ENCODE measurements around the gene INO80E.
"Not testable (repeated sequence)": the region's sequence is repeated elsewhere in the genome, so short reads cannot be mapped to it uniquely, and the experiment has no call there.

Gene INO80E

GRCh38 chr16:30032083-30032819 lies 36.2 kb downstream of the INO80E start:
- DNase-seq (ENCODE audit: low spot score): peak; percentile 75

- no peak for DNase-seq (ENCODE audit: low spot score)
Measured at GRCh38 chr16:30033270-30033669, 37.2 kb downstream of the INO80E start.

DNA sequence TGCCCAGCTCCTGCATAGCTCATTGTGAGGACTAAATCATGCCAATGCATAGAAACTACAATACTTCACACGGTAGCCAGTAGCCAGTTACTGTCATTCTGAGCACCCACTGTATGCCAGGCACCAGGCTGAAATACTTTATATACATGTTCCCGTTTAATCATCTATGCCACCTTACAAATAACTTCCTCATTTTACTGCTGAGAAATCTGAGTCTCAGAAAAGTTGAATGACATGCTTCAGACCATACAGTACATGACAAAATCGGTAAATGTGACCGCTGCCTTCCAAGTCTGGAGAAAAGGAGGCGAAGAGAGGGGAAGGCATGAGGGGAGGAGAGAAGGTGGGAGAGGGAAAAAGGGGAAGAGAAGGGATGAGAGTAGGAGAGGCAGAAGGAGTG lies 44.2 kb downstream of the INO80E start:
- no peak for DNase-seq (ENCODE audit: low spot score)

- DNase-seq (ENCODE audit: low spot score): not testable (repeated sequence)
Measured at GRCh38 chr16:30040690-30041089, 44.6 kb downstream of the INO80E start.

GRCh38 chr16:30041841-30042240 lies 45.8 kb downstream of the INO80E start:
- DNase-seq (ENCODE audit: low spot score): no peak

DNA sequence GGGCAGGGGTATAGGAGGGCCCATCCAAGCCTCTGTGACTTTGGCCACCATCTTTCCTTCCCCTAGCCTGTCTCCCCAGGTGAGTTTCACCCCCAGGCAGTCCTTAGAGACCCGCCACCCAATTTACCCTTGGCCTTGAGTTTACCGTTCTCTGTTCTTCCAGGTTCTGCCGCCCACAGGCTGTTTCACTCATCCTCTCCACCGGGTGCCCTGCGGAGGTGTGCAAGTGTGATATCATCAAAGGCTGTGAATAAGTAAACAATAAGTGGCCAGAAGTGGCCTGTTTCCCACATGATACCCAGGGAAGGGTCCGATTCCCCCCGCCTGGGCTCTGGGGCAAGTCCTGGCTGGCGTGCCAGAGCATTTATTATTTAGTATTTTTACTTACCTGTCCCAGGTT lies 50.1 kb downstream of the INO80E start:
- DNase-seq (ENCODE audit: low spot score): no peak

DNA sequence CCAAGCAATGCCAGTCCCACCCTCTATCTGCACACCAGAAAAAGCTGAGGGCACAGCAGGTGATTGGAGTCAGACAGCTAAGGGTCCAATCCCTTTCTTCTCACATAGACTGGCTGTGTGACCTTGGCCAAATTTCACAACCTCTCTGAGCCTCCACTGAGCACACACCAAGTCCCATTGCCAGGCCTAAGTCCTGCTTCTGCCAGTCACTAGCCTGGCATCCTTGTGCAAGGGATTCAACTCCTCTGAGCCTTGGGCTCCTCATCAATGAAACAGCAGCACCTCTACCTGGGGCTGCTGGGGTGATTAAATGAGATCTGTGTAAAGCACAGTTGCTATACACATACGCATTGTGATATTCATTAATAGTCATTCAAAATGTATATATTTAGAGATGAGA lies 50.5 kb downstream of the INO80E start:
- DNase-seq (ENCODE audit: low spot score): no peak

DNA sequence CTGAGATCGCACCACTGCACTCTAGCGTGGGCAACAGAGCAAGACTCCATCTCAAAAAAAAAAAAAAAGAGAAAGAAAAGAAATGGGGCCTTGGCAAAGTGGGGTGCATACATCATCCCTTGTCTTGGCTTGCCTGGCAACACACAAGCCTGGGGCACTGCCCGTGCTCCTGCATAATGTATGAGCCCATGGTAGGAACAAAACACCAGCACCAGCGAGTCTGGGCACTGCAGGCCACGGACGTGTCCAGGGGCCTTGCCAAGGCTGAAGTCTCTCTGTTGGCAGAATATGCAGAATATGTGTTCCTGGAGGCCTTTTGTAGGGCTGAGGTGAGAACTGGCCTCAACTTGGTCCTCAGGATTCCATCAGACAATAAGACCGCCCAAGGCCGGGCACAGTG lies 53.8 kb downstream of the INO80E start:
- DNase-seq (ENCODE audit: low spot score): no peak

GRCh38 chr16:30051518-30051917 lies 55.5 kb downstream of the INO80E start:
- DNase-seq (ENCODE audit: low spot score): no peak

DNA sequence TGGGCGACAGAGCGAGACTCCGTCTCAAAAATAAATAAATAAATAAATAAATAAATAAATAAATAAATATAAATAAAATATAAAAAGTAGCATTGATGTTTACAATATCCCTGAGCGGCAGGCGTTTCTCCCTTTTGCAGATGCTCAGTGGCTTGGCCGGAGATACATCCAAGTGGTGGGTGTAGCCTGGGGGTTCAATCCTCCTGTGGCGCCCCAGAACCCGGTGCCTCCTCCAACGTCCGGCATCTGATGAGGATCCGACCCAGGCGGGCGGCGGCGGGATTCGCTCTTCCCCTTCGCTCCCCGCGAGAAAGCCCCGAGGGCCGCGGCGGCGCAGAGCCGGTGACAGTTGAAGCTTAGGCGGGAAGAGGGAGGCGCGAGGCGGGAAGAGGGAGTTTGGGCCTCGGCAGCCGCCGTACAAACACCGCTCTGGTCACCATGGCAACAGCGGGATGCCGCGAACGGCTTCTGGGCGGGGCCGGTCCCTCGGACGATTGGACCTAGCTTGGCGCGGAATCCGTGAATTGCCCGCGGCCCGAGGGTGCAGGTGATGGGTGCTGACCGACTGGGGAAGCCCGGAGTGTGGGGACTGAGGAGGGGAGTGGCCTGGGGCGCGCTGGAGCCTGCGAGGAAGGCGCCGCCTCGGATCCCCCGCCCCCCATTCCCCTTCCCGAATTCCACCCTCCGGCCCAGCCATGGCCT lies 56.8 kb downstream of the INO80E start:
- DNase-seq (ENCODE audit: low spot score): peak; percentile 91

GRCh38 chr16:30053376-30054015 lies 57.5 kb downstream of the INO80E start:
- no peak for DNase-seq (ENCODE audit: low spot score)

GRCh38 chr16:30054451-30054850 lies 58.4 kb downstream of the INO80E start:
- DNase-seq (ENCODE audit: low spot score): no peak

GRCh38 chr16:30054959-30055553 lies 59.0 kb downstream of the INO80E start:
- peak; percentile 61 for DNase-seq (ENCODE audit: low spot score)

Data from D341Med (cell line).